Immature natural killer cell (primary cell): ENCODE measurements around the gene CCL21. TPM values are rescaled to one million over a fixed set of nuclear protein-coding genes. Genes with fewer than 3 reads are reported as not detected.

ENCODE experiments used
- DNase-seq, 3 donors: peaks; one replicate each; pipeline ENCODE4 v3.0.0; 2022; ENCODE audit warnings: mixed read lengths in 1 of 3
- H3K27ac Mint-ChIP-seq, 6 donors: one replicate each; pipeline ENCODE4 v1.8.0; 2020; ENCODE audit warnings: mixed read lengths in 6 of 6, mild to moderate bottlenecking in 5 of 6, inconsistent platforms in 4 of 6, moderate library complexity in 3 of 6
- H3K27me3 Mint-ChIP-seq, 3 donors: one replicate each; pipeline ENCODE4 v1.8.0; 2020 to 2021; ENCODE audit warnings: low read depth in 3 of 3, mild to moderate bottlenecking in 3 of 3, mixed read lengths in 3 of 3, moderate library complexity in 3 of 3, inconsistent platforms in 1 of 3
- H3K36me3 Mint-ChIP-seq, 3 donors: one replicate each; pipeline ENCODE4 v1.8.0; 2020; ENCODE audit warnings: mixed read lengths in 3 of 3, inconsistent platforms in 2 of 3, mild to moderate bottlenecking in 2 of 3
- H3K4me1 Mint-ChIP-seq, 2 donors: one replicate each; pipeline ENCODE4 v1.8.0; 2020; ENCODE audit warnings: inconsistent platforms in 2 of 2, mild to moderate bottlenecking in 2 of 2, mixed read lengths in 2 of 2, moderate library complexity in 1 of 2
- H3K4me3 Mint-ChIP-seq, 5 donors: one replicate each; pipeline ENCODE4 v1.8.0; 2020; ENCODE audit warnings: mild to moderate bottlenecking in 5 of 5, mixed read lengths in 5 of 5, inconsistent platforms in 3 of 5, moderate library complexity in 3 of 5
- H3K9me3 Mint-ChIP-seq, 6 donors: one replicate each; pipeline ENCODE4 v1.8.0; 2020; ENCODE audit warnings: mild to moderate bottlenecking in 6 of 6, mixed read lengths in 6 of 6, inconsistent platforms in 4 of 6, moderate library complexity in 3 of 6
- polyA plus RNA-seq, 3 donors: library from polyadenylated mRNA; unstranded; fragments of 300-500 nt; fragmentation: Illumina TruSeq; gene quantifications; one replicate each; pipeline ENCODE4 v1.2.3, GENCODE V29; 2021

The CCL21 gene
- polyA plus RNA-seq, 3 donors from 2014 or later, result not detected

DNA sequence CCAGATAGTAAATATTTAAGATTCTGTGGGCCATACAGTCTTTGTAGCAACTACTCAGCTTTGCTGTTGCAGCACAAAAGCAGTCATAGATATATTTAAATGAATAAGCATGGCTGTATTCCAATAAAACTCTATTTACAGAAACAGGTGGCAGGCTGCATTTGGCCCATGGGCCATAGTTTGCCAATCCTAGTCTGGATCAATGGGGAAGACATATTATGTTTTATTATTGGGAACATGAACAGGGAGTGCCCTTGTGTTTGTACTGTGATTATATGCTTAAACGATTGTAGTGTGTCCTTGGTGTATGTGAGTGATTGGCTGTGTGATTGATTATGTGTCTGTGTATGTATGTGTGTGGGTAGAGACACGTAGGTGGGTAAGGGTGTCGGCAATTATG is 35.5 kb downstream of the CCL21 start:
- H3K27me3 Mint-ChIP-seq, result peaks cover 0 to 1% (median 0%) of the 10 kb centered on the region in 3 donors
- H3K27ac Mint-ChIP-seq, result no peak overlapping the region
- no peaks in the 10 kb centered on the region for H3K36me3 Mint-ChIP-seq
- DNase-seq, result no peak
- peaks cover 0 to 2% (median 0%) of the 10 kb centered on the region in 6 donors for H3K9me3 Mint-ChIP-seq
- no peaks in the 10 kb centered on the region for H3K4me1 Mint-ChIP-seq
- no peak overlapping the region for H3K4me3 Mint-ChIP-seq

DNA sequence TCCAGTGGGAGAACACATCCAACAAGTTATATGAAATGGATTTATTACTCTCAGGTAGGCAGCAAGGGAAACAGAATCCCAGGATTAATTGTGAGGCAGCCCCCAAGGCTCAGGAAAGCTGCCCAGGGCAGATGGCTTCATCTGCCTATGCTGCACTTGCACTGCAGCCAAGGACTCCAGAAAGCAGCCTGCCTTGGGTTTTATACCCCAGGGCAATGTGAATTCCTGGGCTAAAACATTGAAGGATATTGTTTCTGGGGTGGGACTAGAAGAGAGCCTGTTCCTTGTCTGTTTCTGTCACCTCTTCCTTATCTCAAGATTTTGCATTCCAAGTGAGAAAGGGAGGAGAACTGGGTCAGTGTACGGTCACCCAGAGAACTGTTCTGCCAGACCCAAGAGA is 38.6 kb downstream of the CCL21 start:
- no peak overlapping the region for H3K4me3 Mint-ChIP-seq
- peaks cover 0 to 2% (median 0%) of the 10 kb centered on the region in 6 donors for H3K9me3 Mint-ChIP-seq
- H3K4me1 Mint-ChIP-seq, result no peaks in the 10 kb centered on the region
- no peak overlapping the region for H3K27ac Mint-ChIP-seq
- H3K36me3 Mint-ChIP-seq, result no peaks in the 10 kb centered on the region
- H3K27me3 Mint-ChIP-seq, result peaks cover 0 to 1% (median 0%) of the 10 kb centered on the region in 3 donors
- no peak for DNase-seq

DNA sequence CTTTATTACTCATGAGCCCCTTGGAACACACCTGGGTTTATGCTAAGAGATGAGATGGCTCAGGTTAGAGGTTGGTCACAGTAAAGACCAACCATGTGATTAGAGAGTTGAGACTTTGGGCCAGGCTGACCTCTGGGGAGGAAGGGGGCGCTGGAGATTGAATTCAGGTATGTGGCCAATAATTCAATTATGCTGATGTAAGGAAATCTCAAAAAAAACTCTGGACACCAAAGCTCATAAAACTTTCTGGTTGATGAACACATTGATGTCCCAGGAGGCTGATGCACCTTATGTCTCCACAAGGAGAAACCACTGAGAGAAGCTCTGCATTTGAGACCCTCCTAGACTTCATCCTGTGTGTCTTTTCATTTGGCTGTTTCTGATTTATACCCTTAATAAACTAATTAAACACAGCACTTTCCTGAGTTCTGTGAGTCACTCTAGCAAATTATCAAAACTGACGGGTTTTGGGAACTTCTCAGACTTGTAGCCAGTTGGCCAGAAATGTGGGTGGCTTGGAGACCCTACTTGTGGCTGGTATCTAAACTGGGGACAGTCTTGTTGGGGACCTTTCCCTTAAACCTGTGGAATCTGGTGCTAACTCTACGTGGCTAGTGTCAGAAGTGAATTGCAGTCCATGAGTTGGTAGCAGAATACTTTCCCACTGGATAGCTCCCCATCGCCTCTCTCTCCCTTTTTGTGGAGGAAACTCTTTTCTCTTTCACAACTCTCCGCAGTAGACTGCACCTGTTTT is 40.0 kb downstream of the CCL21 start:
- Mint-ChIP-seq H3K9me3 (peaks cover 0 to 2% (median 0%) of the 10 kb centered on the region in 6 donors), H3K36me3 (no peaks in the 10 kb centered on the region), H3K4me3 (no peak overlapping the region), H3K27me3 (peaks cover 1 to 9% (median 7%) of the 10 kb centered on the region in 3 donors), H3K27ac (peak overlapping the region in 2 of 6 donors; percentile 46 to 61), H3K4me1 (peaks cover 4 to 7% of the 10 kb centered on the region in 2 donors)
- DNase-seq, result no peak

DNA sequence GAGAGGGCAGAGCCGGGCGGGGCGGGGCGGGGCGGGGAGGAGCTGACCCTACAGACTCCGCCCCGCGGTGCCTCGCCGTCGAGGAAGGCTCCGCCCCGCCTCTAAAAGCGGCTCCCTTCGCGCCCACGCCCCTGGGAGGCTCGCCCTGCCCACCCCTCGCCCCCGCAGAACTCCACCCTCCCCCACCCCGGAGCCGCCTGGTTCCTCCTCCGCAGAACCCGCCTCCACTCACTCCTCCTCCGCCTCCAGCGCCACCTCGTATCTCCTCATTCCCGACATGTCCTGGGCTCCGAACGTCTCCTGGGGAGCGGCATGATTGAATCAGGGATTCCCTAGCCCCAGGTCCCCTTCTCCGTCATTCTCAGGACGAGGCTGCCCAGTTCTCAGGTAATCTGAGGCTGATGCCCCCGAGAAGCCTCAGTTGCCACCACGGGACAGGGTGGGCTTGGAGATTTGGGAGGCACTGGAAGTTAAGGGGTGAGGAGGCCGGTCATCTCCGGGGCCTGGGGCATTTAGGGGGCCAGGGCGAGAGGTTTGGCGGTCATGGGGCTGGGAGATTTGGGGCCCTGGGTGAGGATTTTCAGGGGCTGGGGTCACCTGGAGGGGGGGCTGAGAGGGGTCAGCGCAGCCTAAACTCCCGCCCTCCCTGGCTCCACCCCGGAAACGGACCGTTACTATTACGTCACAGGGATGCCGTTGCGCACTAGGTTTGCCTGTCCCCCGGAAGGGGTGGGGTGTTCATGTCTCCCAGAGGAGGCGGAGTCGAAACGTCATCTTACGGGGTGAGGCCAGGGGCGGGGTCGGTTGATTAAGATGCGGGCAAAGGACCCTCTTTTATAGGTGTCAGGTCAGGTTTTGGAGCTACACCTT is 44.3 kb downstream of the CCL21 start:
- Mint-ChIP-seq H3K4me3 (peak overlapping the region; percentile 82 to 91 (median 88)), H3K27ac (peak overlapping the region; percentile 87 to 96 (median 94)), H3K9me3 (peaks cover 0 to 2% (median 0%) of the 10 kb centered on the region in 6 donors), H3K27me3 (peaks cover 3 to 11% (median 7%) of the 10 kb centered on the region in 3 donors), H3K36me3 (peaks cover 0 to 7% (median under 1%) of the 10 kb centered on the region in 3 donors), H3K4me1 (peaks cover 13 to 18% of the 10 kb centered on the region in 2 donors)
- DNase-seq, result peak; percentile 85 to 87 (median 85)

DNA sequence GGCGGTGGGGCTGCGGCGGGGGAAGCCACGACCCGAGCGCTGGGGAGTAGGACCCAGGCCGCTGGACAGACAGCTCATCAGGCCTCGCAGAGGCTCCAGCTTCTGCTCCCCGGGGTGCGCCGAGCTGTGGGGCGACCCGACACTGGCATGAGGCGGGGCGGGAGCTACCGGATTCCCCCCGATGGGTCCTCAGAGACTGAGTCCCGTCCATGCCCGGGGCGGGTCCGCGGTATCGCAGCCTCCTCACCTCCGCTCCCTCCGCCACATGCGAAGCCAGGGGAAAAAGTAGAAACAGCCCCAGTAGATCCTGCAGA is 44.9 kb downstream of the CCL21 start:
- Mint-ChIP-seq H3K4me3 (peak overlapping the region; percentile 82 to 91 (median 88)), H3K9me3 (peaks cover 0 to 2% (median 0%) of the 10 kb centered on the region in 6 donors), H3K27ac (peak overlapping the region; percentile 91 to 94 (median 93)), H3K4me1 (peaks cover 13 to 18% of the 10 kb centered on the region in 2 donors), H3K27me3 (peaks cover 3 to 13% (median 7%) of the 10 kb centered on the region in 3 donors), H3K36me3 (peaks cover 0 to 11% (median 3%) of the 10 kb centered on the region in 3 donors)
- no peak for DNase-seq

DNA sequence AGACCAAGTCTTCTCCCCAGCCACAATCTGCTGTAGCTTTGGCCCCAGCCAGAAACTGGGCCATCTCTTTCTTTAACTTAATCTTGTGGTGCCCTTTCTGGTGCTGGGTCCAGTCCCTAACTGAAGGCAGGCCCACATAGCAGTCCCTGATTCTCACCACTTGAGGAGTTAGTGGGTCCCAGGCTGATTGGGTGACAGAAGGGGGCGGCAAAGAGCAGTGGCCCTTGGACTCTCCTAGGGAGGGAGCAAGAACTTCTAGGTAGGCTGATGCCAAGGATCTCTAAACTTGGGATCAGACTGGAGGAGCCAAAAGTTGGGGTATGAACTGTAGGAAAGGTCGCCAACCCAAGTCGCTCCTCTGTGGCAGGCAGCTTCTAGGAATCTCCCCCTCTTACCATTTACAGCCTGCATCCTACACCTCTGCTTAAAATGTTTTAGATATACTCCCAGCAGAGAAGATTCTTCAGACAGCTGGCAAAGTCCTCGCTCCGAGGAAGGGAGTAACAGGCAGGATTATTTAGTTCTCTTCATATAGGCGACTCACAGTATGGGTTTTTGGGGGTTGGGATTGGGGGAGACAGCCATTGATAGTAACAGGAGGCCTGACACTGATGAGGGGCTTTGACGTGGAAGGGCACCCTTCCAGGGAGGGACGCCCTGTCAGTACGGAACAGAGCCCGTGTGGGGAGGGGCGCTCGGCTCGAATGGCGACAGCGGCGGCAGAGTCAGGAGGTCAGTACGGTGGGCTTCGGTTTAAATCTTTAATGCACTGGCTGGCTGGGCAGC is 45.5 kb downstream of the CCL21 start:
- H3K27me3 Mint-ChIP-seq, result peaks cover 3 to 14% (median 7%) of the 10 kb centered on the region in 3 donors
- H3K4me1 Mint-ChIP-seq, result peaks cover 13 to 18% of the 10 kb centered on the region in 2 donors
- peaks cover 0 to 11% (median 3%) of the 10 kb centered on the region in 3 donors for H3K36me3 Mint-ChIP-seq
- peak; percentile 63 to 70 (median 65) for DNase-seq
- H3K27ac Mint-ChIP-seq, result peak overlapping the region; percentile 88 to 94 (median 92)
- peaks cover 0 to 2% (median 0%) of the 10 kb centered on the region in 6 donors for H3K9me3 Mint-ChIP-seq
- peak overlapping the region; percentile 82 to 91 (median 88) for H3K4me3 Mint-ChIP-seq

DNA sequence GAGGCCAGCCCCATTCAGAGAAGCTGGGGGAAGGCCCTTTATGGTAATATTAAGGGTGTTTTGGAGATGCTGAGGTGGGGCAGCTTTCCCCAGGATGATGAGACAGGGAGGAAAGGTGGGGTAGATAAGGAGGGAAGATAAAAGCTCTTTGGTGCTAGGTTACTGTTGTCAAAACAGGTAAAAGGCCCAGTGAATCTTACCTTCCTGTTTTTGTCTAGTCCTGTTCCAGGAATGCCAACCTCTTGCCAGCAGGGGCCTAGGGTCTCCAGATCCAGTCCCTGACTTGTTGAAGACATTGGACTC is 46.7 kb downstream of the CCL21 start:
- peaks cover 4 to 14% (median 7%) of the 10 kb centered on the region in 3 donors for H3K27me3 Mint-ChIP-seq
- DNase-seq, result no peak
- no peaks in the 10 kb centered on the region for H3K9me3 Mint-ChIP-seq
- H3K4me3 Mint-ChIP-seq, result no peak overlapping the region
- H3K27ac Mint-ChIP-seq, result peak overlapping the region in 3 of 6 donors; percentile 19 to 94 (median 49)
- H3K36me3 Mint-ChIP-seq, result peaks cover 0 to 11% (median 3%) of the 10 kb centered on the region in 3 donors
- peaks cover 13 to 18% of the 10 kb centered on the region in 2 donors for H3K4me1 Mint-ChIP-seq

DNA sequence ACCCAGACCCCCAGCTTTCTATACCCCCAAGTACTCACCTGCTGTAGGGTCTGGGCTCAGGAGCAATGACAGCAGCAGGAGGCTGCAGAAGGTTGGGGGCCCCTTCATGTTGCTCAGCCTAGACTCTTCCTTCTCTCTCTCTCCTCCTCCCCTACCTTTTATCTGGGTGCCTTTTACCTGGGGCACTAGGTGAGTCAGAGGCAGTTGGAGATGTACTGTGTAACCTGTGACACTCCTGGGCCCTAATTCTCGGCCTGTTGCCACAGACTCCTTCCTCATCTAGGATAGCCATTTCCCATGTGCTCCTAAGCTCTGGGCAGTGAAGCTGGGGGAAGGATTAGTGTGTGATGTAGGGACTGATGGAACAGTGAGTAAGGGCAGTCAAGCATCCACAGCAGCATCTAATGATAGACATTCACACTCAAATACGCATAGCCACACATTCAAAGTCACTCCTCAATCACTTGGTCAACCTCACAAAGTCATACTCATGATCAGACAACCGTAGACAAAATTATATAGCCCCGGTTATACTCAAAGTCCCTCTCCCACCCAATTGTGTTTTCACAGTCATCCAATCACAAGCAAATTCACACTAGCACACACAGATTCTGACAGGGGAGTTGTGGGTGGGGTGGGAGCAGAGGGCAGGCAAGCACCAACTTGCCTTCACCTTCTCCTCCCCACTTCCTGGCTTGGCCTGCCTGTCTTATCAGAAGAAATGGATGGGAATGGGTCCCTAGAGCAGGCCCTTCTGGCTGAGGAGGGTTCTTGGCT is 47.2 kb downstream of the CCL21 start, which contains the start of gene CCL27:
TSS of gene CCL27 (minus strand) at position 132 of the 777 bp plus-strand sequence. CDS start at position 108, 24 bp downstream.
- Mint-ChIP-seq H3K4me3 (no peak within 1 kb of the TSS), H3K36me3 (peaks cover 0 to 11% (median 3%) of the 10 kb centered on the region in 3 donors), H3K27ac (peak within 1 kb of the TSS in 4 of 6 donors; percentile 19 to 94 (median 60)), H3K4me1 (peaks cover 13 to 18% of the 10 kb centered on the region in 2 donors), H3K9me3 (no peaks in the 10 kb centered on the region), H3K27me3 (peaks cover 4 to 14% (median 7%) of the 10 kb centered on the region in 3 donors)
- no peak for DNase-seq

DNA sequence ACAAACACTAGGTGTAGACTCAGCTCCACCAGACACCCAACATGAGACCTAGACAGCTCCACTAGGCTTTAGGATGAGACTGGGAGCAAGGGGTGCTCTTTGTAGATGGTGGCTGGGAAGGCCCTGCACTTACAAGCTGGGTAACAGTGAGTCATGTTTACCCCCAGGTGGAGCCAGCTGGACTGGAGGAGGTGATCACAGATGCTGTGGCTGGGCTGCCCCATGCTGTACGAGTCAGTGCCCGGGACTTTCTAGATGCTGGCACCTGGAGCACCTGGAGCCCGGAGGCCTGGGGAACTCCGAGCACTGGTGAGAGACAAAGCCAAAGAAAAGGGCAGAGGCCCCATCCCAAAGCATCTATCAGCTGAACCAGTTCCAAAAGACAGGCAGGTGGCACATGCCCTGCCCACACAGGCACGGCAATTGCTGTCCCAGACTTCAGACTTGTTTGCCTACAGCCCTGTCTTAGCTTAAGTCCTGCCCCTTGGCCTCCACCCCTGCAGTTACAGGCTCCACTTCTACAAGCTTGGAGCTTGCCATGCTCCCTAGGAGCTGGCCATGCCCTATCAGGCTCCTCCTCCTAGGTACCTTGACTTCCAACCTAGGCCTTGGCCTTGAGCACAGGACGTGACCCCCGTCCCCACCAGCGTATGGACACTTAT is 50.2 kb downstream of the CCL21 start:
- no peak for DNase-seq
- Mint-ChIP-seq H3K9me3 (no peaks in the 10 kb centered on the region), H3K27me3 (peaks cover 0 to 7% (median 3%) of the 10 kb centered on the region in 3 donors), H3K4me3 (no peak overlapping the region), H3K27ac (no peak overlapping the region), H3K36me3 (peaks cover 0 to 11% (median 3%) of the 10 kb centered on the region in 3 donors), H3K4me1 (peaks cover 7 to 8% of the 10 kb centered on the region in 2 donors)

Other genes with a start within 250 kb of the CCL21 start
- 10 to 100 TPM in 1 of 3 donors, 1 to 10 TPM in 1, under 1 TPM in 1; 1.00 to 11.3 (median 9.2) TPM for gene ENHO, start 187.1 kb downstream of the CCL21 start, polyA plus RNA-seq
- gene CNTFR, start 120.4 kb downstream of the CCL21 start, polyA plus RNA-seq, result not detected
- gene RPP25L, start 98.0 kb downstream of the CCL21 start, polyA plus RNA-seq, result 10 to 100 TPM; 42.3 to 52.0 (median 43.4) TPM
- 100 to 1,000 TPM; 201 to 315 (median 268) TPM for gene DCTN3, start 89.6 kb downstream of the CCL21 start, polyA plus RNA-seq
- gene ARID3C, start 81.1 kb downstream of the CCL21 start, polyA plus RNA-seq, result not detected
- 100 to 1,000 TPM in 1 of 3 donors, 10 to 100 TPM in 2; 75.8 to 135 (median 85.2) TPM for gene SIGMAR1, start 72.3 kb downstream of the CCL21 start, polyA plus RNA-seq
- gene GALT, start 63.5 kb downstream of the CCL21 start, polyA plus RNA-seq, result 10 to 100 TPM; 43.7 to 61.2 (median 47.3) TPM
- 10 to 100 TPM in 1 of 3 donors, 1 to 10 TPM in 2; 2.9 to 14.0 (median 5.0) TPM for gene IL11RA, start 58.0 kb downstream of the CCL21 start, polyA plus RNA-seq
- not detected for gene CCL27, start 47.5 kb downstream of the CCL21 start, polyA plus RNA-seq
- not detected for gene CCL19, start 18.9 kb downstream of the CCL21 start, polyA plus RNA-seq
- gene PHF24, start 248.1 kb upstream of the CCL21 start, polyA plus RNA-seq, result not detected